ENCODE data around the gene VWA1.
"Not testable (repeated sequence)": the region's sequence is repeated elsewhere in the genome, so short reads cannot be mapped to it uniquely, and the experiment has no call there.

VWA1 gene

GRCh38 chr1:1422465-1423244 is 12.8 kb upstream of the VWA1 start:
- no peak for DNase-seq (ENCODE audit: low spot score)

- DNase-seq (ENCODE audit: low spot score), result no peak
Measured at GRCh38 chr1:1423245-1423597, 12.3 kb upstream of the VWA1 start.

DNA sequence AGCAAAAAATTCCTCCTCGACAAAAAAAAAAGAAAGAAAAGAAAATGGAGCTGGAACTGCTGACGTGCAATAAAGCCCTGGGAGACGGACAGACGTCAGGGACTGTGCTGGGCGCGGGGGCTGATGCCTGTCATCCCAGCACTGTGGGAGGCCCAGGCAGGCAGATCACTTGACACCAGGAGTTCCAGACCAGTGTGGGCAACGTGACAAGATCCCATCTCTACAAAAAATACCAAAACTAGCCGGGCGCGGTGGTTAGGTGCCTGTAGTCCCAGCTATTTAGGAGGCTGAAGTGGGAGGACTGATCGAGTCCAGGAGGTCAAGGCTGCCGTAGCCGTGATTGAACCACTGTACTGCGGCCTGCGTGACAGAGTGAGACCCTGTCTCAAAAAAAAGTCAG is 10.8 kb upstream of the VWA1 start:
- DNase-seq (ENCODE audit: low spot score), result no peak

GRCh38 chr1:1425426-1425752 is 10.1 kb upstream of the VWA1 start:
- no peak for DNase-seq (ENCODE audit: low spot score)

- DNase-seq (ENCODE audit: low spot score), result no peak
Measured at GRCh38 chr1:1425753-1426495, 9.6 kb upstream of the VWA1 start.

DNA sequence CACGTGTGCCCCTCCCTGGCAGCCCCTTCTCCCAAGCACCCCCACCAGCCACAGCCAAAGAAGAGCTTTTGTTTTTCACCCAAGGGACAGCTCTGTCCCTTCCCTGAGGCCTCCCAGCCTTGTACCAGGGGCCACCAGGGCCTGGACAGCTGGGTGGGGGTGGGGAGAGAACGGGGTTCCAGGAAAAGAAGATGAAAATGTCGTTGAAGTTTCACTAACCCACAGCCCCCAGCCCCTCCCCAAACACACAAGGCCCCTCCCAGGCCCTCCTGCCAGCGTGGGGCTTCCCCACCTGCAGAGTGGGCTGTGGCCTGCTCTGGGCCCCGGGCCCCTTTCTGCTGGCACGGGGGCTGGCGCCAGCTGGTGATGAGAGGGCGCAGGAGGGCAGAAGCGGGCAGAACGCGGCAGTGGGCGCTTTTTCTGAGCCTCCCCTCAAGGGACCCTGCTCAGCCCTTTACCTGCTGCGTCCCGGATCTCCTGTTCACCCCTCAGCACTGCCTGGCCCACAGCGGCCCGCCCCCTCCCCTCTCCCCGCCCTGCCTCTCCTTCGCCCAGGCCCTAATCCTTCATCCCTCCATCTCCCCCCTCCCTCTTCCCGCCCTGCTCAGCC is 8.9 kb upstream of the VWA1 start:
- DNase-seq (ENCODE audit: low spot score), result no peak

GRCh38 chr1:1427106-1427819 is 8.2 kb upstream of the VWA1 start:
- peak; percentile 57 for DNase-seq (ENCODE audit: low spot score)

DNA sequence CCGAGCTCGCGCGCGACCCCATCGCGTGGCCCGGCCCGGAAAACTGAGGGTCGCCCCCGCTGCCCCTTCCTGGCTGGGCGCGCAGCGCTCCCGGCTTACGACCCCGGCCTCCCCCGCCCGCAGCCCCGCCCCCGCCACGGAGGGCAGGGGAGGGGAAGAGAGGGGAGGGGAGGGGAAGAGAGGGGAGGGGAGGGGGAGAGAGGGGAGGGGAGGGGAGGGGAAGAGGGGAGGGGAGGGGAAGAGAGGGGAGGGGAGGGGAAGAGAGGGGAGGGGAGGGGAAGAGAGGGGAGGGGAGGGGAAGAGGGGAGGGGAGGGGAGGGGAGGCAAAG is 7.7 kb upstream of the VWA1 start:
- DNase-seq (ENCODE audit: low spot score), result no peak

DNA sequence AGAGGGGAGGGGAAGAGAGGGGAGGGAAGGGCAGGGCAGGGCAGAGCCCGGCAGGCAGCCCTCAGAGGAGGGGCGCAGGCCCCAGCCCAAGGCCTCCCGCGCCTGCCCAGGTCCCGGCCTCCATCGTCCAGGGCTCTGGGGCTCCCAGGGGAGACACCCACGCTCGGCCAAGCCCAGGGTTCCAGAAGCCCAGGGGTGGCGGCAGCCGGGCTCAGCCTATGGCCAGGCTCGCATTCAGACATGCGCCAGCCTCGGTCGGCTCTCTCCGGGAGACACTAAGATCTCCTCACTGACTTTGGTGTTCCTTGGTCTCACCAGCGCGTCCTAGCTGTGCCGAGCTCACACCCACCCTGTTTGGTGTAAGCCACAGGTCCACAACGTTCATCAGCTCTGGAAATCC is 7.3 kb upstream of the VWA1 start:
- no peak for DNase-seq (ENCODE audit: low spot score)

- not testable (repeated sequence) for DNase-seq (ENCODE audit: low spot score)
Measured at GRCh38 chr1:1428967-1429366, 6.5 kb upstream of the VWA1 start.

GRCh38 chr1:1429671-1430073 is 5.8 kb upstream of the VWA1 start:
- peak; percentile 83 for DNase-seq (ENCODE audit: low spot score)

GRCh38 chr1:1430114-1430982 is 5.1 kb upstream of the VWA1 start:
- DNase-seq (ENCODE audit: low spot score), result peak; percentile 88

DNA sequence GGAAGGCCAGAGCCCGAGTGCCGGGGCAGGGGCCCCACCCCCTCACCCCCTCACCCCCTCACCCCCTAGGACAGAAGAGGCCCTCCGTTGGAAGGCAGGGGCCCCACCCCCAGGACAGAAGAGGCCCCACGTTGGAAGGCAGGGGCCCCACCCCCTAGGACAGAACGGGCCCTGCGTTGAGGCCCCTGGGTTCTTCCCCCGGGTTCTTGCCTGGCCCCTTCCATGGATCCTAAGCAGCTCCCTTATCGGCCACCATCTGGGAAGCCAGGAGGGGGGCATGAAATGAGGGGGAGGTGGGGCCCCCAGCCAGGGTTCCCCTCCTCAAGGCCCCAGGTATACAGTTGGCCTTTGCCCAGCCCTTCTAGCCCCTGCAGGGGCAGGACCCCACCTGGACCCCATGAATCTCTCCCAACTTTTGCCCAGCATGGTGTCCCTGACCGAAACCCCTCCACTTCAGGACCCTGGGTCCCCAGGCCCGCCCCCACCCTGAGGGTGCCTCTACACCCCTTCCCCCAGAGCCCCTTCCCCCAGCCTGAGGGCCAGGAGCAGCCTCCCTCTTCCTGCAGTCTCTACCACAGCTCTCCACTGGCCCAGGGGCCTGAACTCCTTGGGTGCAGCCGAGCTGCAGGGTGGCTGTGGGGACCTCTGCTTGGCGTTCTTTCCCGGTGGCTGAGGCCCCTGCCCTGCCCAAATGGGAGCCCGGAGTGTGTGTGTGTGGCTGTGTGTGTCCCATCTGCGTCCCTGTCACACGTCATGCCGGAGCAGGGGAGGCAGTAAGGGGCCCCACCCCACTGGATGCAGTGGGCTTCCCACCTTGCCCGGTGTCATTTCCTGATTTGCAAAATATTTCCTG is 4.3 kb upstream of the VWA1 start:
- no peak for DNase-seq (ENCODE audit: low spot score)

GRCh38 chr1:1431845-1432273 is 3.6 kb upstream of the VWA1 start:
- peak; percentile 82 for DNase-seq (ENCODE audit: low spot score)

GRCh38 chr1:1432274-1432950 is 3.1 kb upstream of the VWA1 start:
- DNase-seq (ENCODE audit: low spot score), result peak; percentile 13

- peak; percentile 47 for DNase-seq (ENCODE audit: low spot score)
Measured at GRCh38 chr1:1432951-1433803, 2.3 kb upstream of the VWA1 start.

- DNase-seq (ENCODE audit: low spot score), result peak; percentile 46
Measured at GRCh38 chr1:1433804-1434130, 1.7 kb upstream of the VWA1 start.

DNA sequence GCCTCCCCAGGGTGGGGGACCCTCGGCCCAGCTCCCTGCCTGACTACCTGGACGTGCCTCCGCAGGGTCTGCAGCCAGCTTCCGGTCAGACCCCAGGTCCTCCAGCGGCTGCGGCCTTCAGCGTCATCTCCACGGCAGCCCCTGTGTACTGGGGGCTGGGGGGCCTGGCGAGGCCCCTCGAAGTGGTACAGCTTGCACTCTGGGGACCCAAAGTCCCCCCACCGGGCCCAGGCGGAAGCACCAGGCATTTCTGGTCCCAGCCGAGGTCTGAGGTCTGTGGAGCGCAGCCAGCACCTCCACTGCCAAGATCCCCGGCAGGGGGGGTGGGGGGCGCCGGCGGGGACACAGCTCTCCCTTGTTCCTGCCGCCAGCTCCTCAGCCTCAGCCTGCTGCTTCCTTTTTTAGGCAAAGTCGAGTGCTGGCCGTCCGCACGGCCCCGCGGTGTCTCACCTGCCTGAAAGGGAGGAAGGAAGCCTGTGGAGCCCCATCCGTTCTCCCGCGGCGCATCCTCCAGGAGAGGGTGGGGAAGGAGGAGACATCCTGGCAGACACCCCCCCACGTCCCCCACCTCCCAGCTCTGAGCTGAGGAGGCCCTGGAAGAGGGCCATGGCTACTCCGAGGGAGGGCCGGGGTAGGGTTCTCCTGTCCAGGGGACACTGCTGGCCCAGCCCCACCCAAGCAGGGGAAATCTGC is 1.2 kb upstream of the VWA1 start:
- DNase-seq (ENCODE audit: low spot score), result peak; percentile 19

DNA sequence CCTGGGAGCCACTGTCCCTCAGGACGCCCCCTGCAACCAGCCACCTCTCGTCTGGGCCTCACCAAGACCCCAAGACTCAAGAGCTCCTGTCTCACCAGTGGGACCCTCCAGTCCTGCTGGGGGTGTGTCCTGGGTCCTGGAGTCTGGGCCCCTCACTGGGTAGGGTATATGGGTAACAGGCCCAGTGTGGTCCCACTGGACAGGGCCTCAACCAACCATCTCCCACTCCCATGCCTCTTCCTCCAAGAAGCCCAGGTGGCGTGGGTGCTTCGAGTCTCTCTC is 725 bp upstream of the VWA1 start:
- no peak for DNase-seq (ENCODE audit: low spot score)
